Neuronal stem cell (in vitro differentiated cells): ENCODE measurements around the gene SRM.
"Not testable (repeated sequence)": the region's sequence is repeated elsewhere in the genome, so short reads cannot be mapped to it uniquely, and the experiment has no call there.

ENCODE experiments used
- DNase-seq: peaks from one replicate; pipeline ENCODE4 v3.0.0-alpha.2; 2013; ENCODE audit warnings: low spot score
- H2AFZ ChIP-seq: one replicate; pipeline ENCODE4 v1.6.1; 2013; ENCODE audit warnings: mild to moderate bottlenecking, low read length, inconsistent platforms
- H2AK5ac ChIP-seq: 2 replicates; pipeline ENCODE4 v1.6.1; 2013; ENCODE audit warnings: low read depth, mild to moderate bottlenecking, inconsistent platforms, low read length, moderate library complexity, mixed read lengths
- H2BK120ac ChIP-seq: 2 replicates; pipeline ENCODE4 v1.6.1; 2013; ENCODE audit warnings: low read depth, mild to moderate bottlenecking, inconsistent platforms, low read length, moderate library complexity, mixed read lengths
- H2BK12ac ChIP-seq: one replicate; pipeline ENCODE4 v1.6.1; 2013; ENCODE audit warnings: low read length, inconsistent platforms
- H2BK15ac ChIP-seq: 2 replicates; pipeline ENCODE4 v1.6.1; 2013; ENCODE audit warnings: mild to moderate bottlenecking, low read length, inconsistent platforms, mixed read lengths
- H2BK5ac ChIP-seq: one replicate; pipeline ENCODE4 v1.6.1; 2013; ENCODE audit warnings: inconsistent platforms, mild to moderate bottlenecking, low read length, moderate library complexity
- H3K14ac ChIP-seq: one replicate; pipeline ENCODE4 v1.6.1; 2013; ENCODE audit warnings: low read length, inconsistent platforms
- H3K18ac ChIP-seq: 2 replicates; pipeline ENCODE4 v1.6.1; 2013; ENCODE audit warnings: low read length, inconsistent platforms
- H3K23ac ChIP-seq: 2 replicates; pipeline ENCODE4 v1.6.1; 2013; ENCODE audit warnings: low read depth, mild to moderate bottlenecking, mixed read lengths, low read length, inconsistent platforms; ENCODE audit not compliant: poor library complexity
- H3K27ac ChIP-seq: replicated peaks from 3 replicates; pipeline ENCODE4 v1.5.1; 2013; ENCODE audit warnings: low read length, inconsistent platforms
- H3K27me3 ChIP-seq, 3 experiments: 2 replicates each; pipeline ENCODE4 v1.6.1; 2013; ENCODE audit warnings: low read length in 3 of 3, mild to moderate bottlenecking in 2 of 3, inconsistent platforms in 1 of 3, low read depth in 1 of 3, mixed read lengths in 1 of 3, moderate library complexity in 1 of 3; ENCODE audit not compliant: control insufficient read depth in 3 of 3, insufficient read depth in 3 of 3
- H3K36me3 ChIP-seq, 2 donors: replicated peaks in 1 of 2; 2 replicates each; pipeline ENCODE4 v1.6.1; 2013; ENCODE audit warnings: low read length in 2 of 2; ENCODE audit not compliant: control insufficient read depth in 2 of 2, insufficient read depth in 2 of 2
- H3K4ac ChIP-seq: 2 replicates; pipeline ENCODE4 v1.6.1; 2013; ENCODE audit warnings: inconsistent platforms, mild to moderate bottlenecking, low read length, moderate library complexity
- H3K4me1 ChIP-seq, 2 donors: 1 replicate in 1 of 2; 2 replicates in 1 of 2; pipeline ENCODE4 v1.6.1; 2013; ENCODE audit warnings: low read length in 2 of 2, low read depth in 1 of 2; ENCODE audit not compliant: control insufficient read depth in 2 of 2, insufficient read depth in 1 of 2
- H3K4me2 ChIP-seq: one replicate; pipeline ENCODE4 v1.6.1; 2013; ENCODE audit warnings: mild to moderate bottlenecking, low read length, inconsistent platforms; ENCODE audit not compliant: insufficient read depth, poor library complexity, severe bottlenecking
- H3K4me3 ChIP-seq, 2 donors: 2 replicates each; pipeline ENCODE4 v1.5.1; 2013; ENCODE audit warnings: low read length in 2 of 2, mild to moderate bottlenecking in 2 of 2, inconsistent platforms in 1 of 2, moderate library complexity in 1 of 2
- H3K79me1 ChIP-seq: one replicate; pipeline ENCODE4 v1.6.1; 2013; ENCODE audit warnings: low read depth, mild to moderate bottlenecking, inconsistent platforms, low read length, moderate library complexity
- H3K9ac ChIP-seq: one replicate; pipeline ENCODE4 v1.6.1; 2013; ENCODE audit warnings: mild to moderate bottlenecking, low read depth, low read length, inconsistent platforms; ENCODE audit not compliant: poor library complexity
- H3K9me3 ChIP-seq, 2 donors: replicated peaks in 1 of 2; 2 replicates each; pipeline versions ENCODE3 to v1.6.1; 2013; ENCODE audit warnings: low read length in 2 of 2, mild to moderate bottlenecking in 2 of 2, inconsistent platforms in 1 of 2, low read depth in 1 of 2, mixed read lengths in 1 of 2, moderate library complexity in 1 of 2; ENCODE audit not compliant: control insufficient read depth in 2 of 2, insufficient read depth in 1 of 2
- H4K8ac ChIP-seq: one replicate; pipeline ENCODE4 v1.6.1; 2013; ENCODE audit warnings: low read depth, mild to moderate bottlenecking, inconsistent platforms, low read length, moderate library complexity
- H4K91ac ChIP-seq: one replicate; pipeline ENCODE4 v1.6.1; 2013; ENCODE audit warnings: low read length, low read depth, mild to moderate bottlenecking, inconsistent platforms; ENCODE audit not compliant: poor library complexity
- WGBS, 2 donors: extraction: QIAGEN DNeasy Blood & Tissue Kit; methylation state at CpG; one replicate each; pipeline ENCODE4 v1.1.7; 2013; ENCODE audit warnings: missing lambda C conversion rate in 2 of 2, mixed read lengths in 1 of 2; ENCODE audit not compliant: insufficient read length in 2 of 2, insufficient replicate concordance in 1 of 2; ENCODE audit errors: extremely low coverage in 2 of 2; 5-methylcytosine and 5-hydroxymethylcytosine counted together

SRM gene

DNA sequence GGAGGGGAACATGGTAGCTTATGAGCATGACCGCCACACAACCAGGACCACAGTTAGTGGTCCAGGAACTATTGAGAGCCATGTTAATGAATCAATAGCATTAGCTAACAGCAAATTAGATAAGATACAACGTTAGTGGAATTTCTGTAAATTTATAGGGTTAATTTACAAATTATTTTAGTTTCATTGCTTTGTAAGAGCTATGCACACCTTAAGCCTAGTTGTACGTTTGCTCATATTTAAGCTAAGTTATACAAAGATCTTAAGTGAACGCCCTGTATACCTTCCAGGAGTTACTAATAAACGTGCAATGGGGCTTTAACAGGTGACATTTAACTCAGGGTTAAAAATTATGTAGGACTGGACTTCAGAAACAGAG lies 39.1 kb upstream of the SRM start:
- no peak overlapping the region for H2BK120ac ChIP-seq
- WGBS, 2 donors, result no CpG with 5 or more reads among the region's 5 CpGs
- no peak overlapping the region for H3K27ac ChIP-seq
- no peak overlapping the region for H4K8ac ChIP-seq
- peak overlapping the region; percentile 98 for H3K9ac ChIP-seq
- no peak for DNase-seq
- H3K14ac ChIP-seq, result no peak overlapping the region
- H2AFZ ChIP-seq, result peak overlapping the region; percentile 95
- H3K4me3 ChIP-seq, result peak overlapping the region; percentile 90 to 95
- no peak overlapping the region for H3K18ac ChIP-seq
- no peak overlapping the region for H3K4ac ChIP-seq
- peaks cover 15 to 43% of the 10 kb centered on the region in 2 donors for H3K36me3 ChIP-seq
- peaks cover 3 to 4% of the 10 kb centered on the region in 2 donors for H3K4me1 ChIP-seq
- no peaks in the 10 kb centered on the region for H3K27me3 ChIP-seq
- no peaks in the 10 kb centered on the region for H3K9me3 ChIP-seq
- peak overlapping the region; percentile 93 for H3K23ac ChIP-seq
- no peak overlapping the region for H2BK15ac ChIP-seq
- no peak overlapping the region for H4K91ac ChIP-seq
- H2BK5ac ChIP-seq, result no peak overlapping the region
- peaks cover 5% of the 10 kb centered on the region for H3K79me1 ChIP-seq
- H2AK5ac ChIP-seq, result peak overlapping the region; percentile 75
- H2BK12ac ChIP-seq, result no peak overlapping the region
- peak overlapping the region; percentile 98 for H3K4me2 ChIP-seq

DNA sequence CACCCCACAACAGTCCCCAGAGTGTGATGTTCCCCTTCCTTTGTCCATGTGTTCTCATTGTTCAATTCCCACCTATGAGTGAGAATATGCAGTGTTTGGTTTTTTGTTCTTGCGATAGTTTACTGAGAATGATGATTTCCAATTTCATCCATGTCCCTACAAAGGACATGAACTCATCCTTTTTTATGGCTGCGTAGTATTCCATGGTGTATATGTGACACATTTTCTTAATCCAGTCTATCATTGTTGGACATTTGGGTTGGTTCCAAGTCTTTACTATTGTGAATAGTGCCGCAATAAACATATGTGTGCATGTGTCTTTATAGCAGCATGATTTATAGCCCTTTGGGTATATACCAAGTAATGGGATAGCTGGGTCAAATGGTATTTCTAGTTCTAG lies 24.0 kb upstream of the SRM start:
- no CpG with 5 or more reads among the region's 3 CpGs for WGBS, 2 donors

DNA sequence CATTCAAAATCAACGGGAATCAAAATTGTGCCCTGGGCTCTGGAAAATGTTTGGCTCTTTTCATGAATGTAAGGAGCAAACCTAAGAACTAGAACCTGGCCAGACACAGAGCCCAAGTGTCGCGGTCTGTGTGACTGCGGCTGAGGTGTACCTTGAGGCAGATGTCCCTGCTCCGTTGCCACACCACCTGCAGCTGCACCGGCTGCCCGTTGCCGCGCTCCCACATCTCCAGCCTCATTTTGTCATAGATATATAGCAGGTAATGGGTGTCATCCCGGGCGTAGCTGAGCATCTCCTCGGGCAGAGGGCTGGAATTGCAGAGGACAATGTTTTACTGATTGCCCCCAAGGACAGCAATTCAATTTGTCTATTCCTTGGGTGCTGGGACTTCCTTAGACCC lies 21.1 kb upstream of the SRM start:
- no peak for DNase-seq
- peak overlapping the region; percentile 77 for H3K9ac ChIP-seq
- WGBS, 2 donors, result no CpG with 5 or more reads among the region's 12 CpGs
- H2BK5ac ChIP-seq, result no peak overlapping the region
- H3K79me1 ChIP-seq, result peaks cover 4% of the 10 kb centered on the region
- H3K14ac ChIP-seq, result no peak overlapping the region
- no peak overlapping the region for H4K91ac ChIP-seq
- H2AFZ ChIP-seq, result no peak overlapping the region
- H3K4ac ChIP-seq, result no peak overlapping the region
- H4K8ac ChIP-seq, result no peak overlapping the region
- no peaks in the 10 kb centered on the region for H3K9me3 ChIP-seq
- no peak overlapping the region for H2BK120ac ChIP-seq
- no peak overlapping the region for H3K4me3 ChIP-seq
- H3K4me2 ChIP-seq, result no peak overlapping the region
- no peaks in the 10 kb centered on the region for H3K27me3 ChIP-seq
- no peak overlapping the region for H3K27ac ChIP-seq
- H2BK15ac ChIP-seq, result no peak overlapping the region
- no peak overlapping the region for H3K18ac ChIP-seq
- no peaks in the 10 kb centered on the region for H3K4me1 ChIP-seq
- H2BK12ac ChIP-seq, result no peak overlapping the region
- no peak overlapping the region for H3K23ac ChIP-seq
- H3K36me3 ChIP-seq, result peaks cover 42 to 71% of the 10 kb centered on the region in 2 donors
- no peak overlapping the region for H2AK5ac ChIP-seq

More for the DNA sequence above, 24.0 kb upstream of the SRM start:
- H3K4me3 ChIP-seq, H3K4ac ChIP-seq, H2BK5ac ChIP-seq, H3K4me2 ChIP-seq, H2BK15ac ChIP-seq, H4K91ac ChIP-seq, H3K23ac ChIP-seq, H2BK12ac ChIP-seq, H3K27ac ChIP-seq, H3K79me1 ChIP-seq, H2AK5ac ChIP-seq, H3K9me3 ChIP-seq, H3K14ac ChIP-seq, H4K8ac ChIP-seq, H3K27me3 ChIP-seq, H3K18ac ChIP-seq, DNase-seq, H3K9ac ChIP-seq, H2AFZ ChIP-seq, H2BK120ac ChIP-seq, H3K4me1 ChIP-seq: not testable (repeated sequence)
- peaks cover 33 to 69% of the 10 kb centered on the region in 2 donors for H3K36me3 ChIP-seq

DNA sequence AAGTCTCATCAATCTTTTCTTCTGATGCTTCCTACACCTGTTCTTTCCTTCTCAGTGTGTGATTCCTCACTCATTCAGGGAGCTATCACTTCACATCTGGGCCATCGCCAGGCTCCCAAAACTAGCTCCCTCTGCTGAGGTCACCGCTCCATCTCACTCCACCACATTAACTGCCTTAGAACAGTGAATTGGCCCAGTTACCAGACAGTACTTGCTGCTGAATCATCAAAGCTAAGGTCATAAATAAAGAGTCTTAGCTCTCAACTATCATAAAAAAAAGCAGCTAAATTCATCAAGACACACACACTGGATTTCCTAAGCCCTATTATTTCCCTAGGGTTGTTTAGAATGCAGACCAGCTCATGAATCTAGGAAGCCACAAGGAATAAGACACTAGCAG lies 18.8 kb upstream of the SRM start:
- no peak overlapping the region for H2BK120ac ChIP-seq
- peaks cover 54 to 94% of the 10 kb centered on the region in 2 donors for H3K36me3 ChIP-seq
- no peak overlapping the region for H2BK12ac ChIP-seq
- no peaks in the 10 kb centered on the region for H3K4me1 ChIP-seq
- no peak overlapping the region for H2BK15ac ChIP-seq
- H3K27me3 ChIP-seq, result no peaks in the 10 kb centered on the region
- H4K91ac ChIP-seq, result no peak overlapping the region
- H3K4ac ChIP-seq, result no peak overlapping the region
- H2AFZ ChIP-seq, result no peak overlapping the region
- WGBS, 2 donors, result no CpG with 5 or more reads among the region's 2 CpGs
- H3K9ac ChIP-seq, result no peak overlapping the region
- no peak overlapping the region for H3K23ac ChIP-seq
- no peak overlapping the region for H3K4me2 ChIP-seq
- H2BK5ac ChIP-seq, result no peak overlapping the region
- peaks cover 4% of the 10 kb centered on the region for H3K79me1 ChIP-seq
- H2AK5ac ChIP-seq, result no peak overlapping the region
- H3K27ac ChIP-seq, result no peak overlapping the region
- no peak for DNase-seq
- H3K14ac ChIP-seq, result no peak overlapping the region
- no peak overlapping the region for H3K4me3 ChIP-seq
- H3K18ac ChIP-seq, result no peak overlapping the region
- H4K8ac ChIP-seq, result no peak overlapping the region
- H3K9me3 ChIP-seq, result no peaks in the 10 kb centered on the region
